Choroid plexus epithelial cell (primary cell): Measurements from ENCODE around the gene MAGOH.
A peak's percentile ranks its signal among the peaks of the same experiment; 100 is the strongest.
"Not testable (repeated sequence)": the region's sequence is repeated elsewhere in the genome, so short reads cannot be mapped to it uniquely, and the experiment has no call there.

ENCODE experiments used
- DNase-seq: peaks from one replicate; pipeline ENCODE4 v3.0.0-alpha.2; 2010; ENCODE audit warnings: low read depth
- H3K4me3 ChIP-seq: 2 replicates; pipeline ENCODE4 v1.5.1; 2011; ENCODE audit warnings: low read depth, mild to moderate bottlenecking, control low read depth, low read length, moderate library complexity
- CTCF ChIP-seq: conservative IDR thresholded peaks from 2 replicates; pipeline ENCODE4 v1.5.1; 2011; ENCODE audit warnings: low read depth, mild to moderate bottlenecking, control low read depth, inconsistent platforms, low read length, moderate library complexity

Gene MAGOH

GRCh38 chr1:53207726-53208125 lies 30.6 kb downstream of the MAGOH start:
- DNase-seq = peak; percentile 51
- no peak overlapping the region for H3K4me3 ChIP-seq
- TF ChIP-seq CTCF = no peak

GRCh38 chr1:53206735-53207379 lies 31.5 kb downstream of the MAGOH start:
- no peak for DNase-seq
- TF ChIP-seq CTCF = no peak
- H3K4me3 ChIP-seq = no peak overlapping the region

GRCh38 chr1:53206083-53206685 lies 32.1 kb downstream of the MAGOH start:
- not testable (repeated sequence) for H3K4me3 ChIP-seq, DNase-seq

GRCh38 chr1:53205496-53205895 lies 32.8 kb downstream of the MAGOH start:
- not testable (repeated sequence) for DNase-seq, H3K4me3 ChIP-seq

GRCh38 chr1:53203466-53203865 lies 34.9 kb downstream of the MAGOH start:
- H3K4me3 ChIP-seq = no peak overlapping the region
- no peak for TF ChIP-seq CTCF
- no peak for DNase-seq

GRCh38 chr1:53198241-53198651 lies 40.1 kb downstream of the MAGOH start:
- TF ChIP-seq CTCF = no peak
- peak overlapping the region; percentile 4 for H3K4me3 ChIP-seq
- peak; percentile 59 for DNase-seq

GRCh38 chr1:53197291-53198200 lies 40.8 kb downstream of the MAGOH start:
- TF ChIP-seq CTCF = no peak
- peak; percentile 26 for DNase-seq
- H3K4me3 ChIP-seq = peak overlapping the region; percentile 88
